ES-I3 (cell line): ENCODE results near the gene LRRC15.

Experiments
- H3K36me3 ChIP-seq: 2 replicates; pipeline ENCODE4 v1.6.1; 2013; ENCODE audit warnings: mild to moderate bottlenecking, low read length, control low read depth, moderate library complexity; ENCODE audit not compliant: insufficient read depth
- H3K4me1 ChIP-seq: 2 replicates; pipeline ENCODE4 v1.6.1; 2013; ENCODE audit warnings: mild to moderate bottlenecking, control low read depth, low read length; ENCODE audit not compliant: insufficient read depth
- H3K9ac ChIP-seq: 2 replicates; pipeline ENCODE4 v1.6.1; 2013; ENCODE audit warnings: low read depth, mild to moderate bottlenecking, low read length, moderate library complexity
- H3K9me3 ChIP-seq: 2 replicates; pipeline ENCODE4 v1.6.1; 2013; ENCODE audit warnings: mild to moderate bottlenecking, low read length, moderate library complexity; ENCODE audit not compliant: control insufficient read depth, insufficient read depth

The LRRC15 gene

GRCh38 chr3:194379651-194380050, 10.1 kb upstream of the LRRC15 start:
- Histone ChIP-seq H3K4me1 (peaks cover 36% of the 10 kb centered on the region), H3K36me3 (no peaks in the 10 kb centered on the region), H3K9ac (no peak overlapping the region), H3K9me3 (no peaks in the 10 kb centered on the region)

- Histone ChIP-seq H3K9me3 (no peaks in the 10 kb centered on the region), H3K4me1 (peaks cover 36% of the 10 kb centered on the region), H3K36me3 (no peaks in the 10 kb centered on the region), H3K9ac (no peak overlapping the region)
Observed at GRCh38 chr3:194379231-194379630, 9.7 kb upstream of the LRRC15 start.

- no peaks in the 10 kb centered on the region for H3K9me3 ChIP-seq
Observed at GRCh38 chr3:194377708-194378107, 8.2 kb upstream of the LRRC15 start.

GRCh38 chr3:194376241-194376560, 6.7 kb upstream of the LRRC15 start:
- peaks cover 25% of the 10 kb centered on the region for H3K4me1 ChIP-seq
- H3K9me3 ChIP-seq = no peaks in the 10 kb centered on the region
- H3K36me3 ChIP-seq = no peaks in the 10 kb centered on the region
- no peak overlapping the region for H3K9ac ChIP-seq

More at GRCh38 chr3:194377708-194378107, 8.2 kb upstream of the LRRC15 start:
- Histone ChIP-seq H3K4me1 (peaks cover 30% of the 10 kb centered on the region), H3K9ac (no peak overlapping the region), H3K36me3 (no peaks in the 10 kb centered on the region)

- H3K36me3 ChIP-seq = no peaks in the 10 kb centered on the region
- H3K4me1 ChIP-seq = peaks cover 23% of the 10 kb centered on the region
- no peak overlapping the region for H3K9ac ChIP-seq
- H3K9me3 ChIP-seq = no peaks in the 10 kb centered on the region
Observed at GRCh38 chr3:194375473-194376240, 6.1 kb upstream of the LRRC15 start.

GRCh38 chr3:194374935-194375334, 5.4 kb upstream of the LRRC15 start:
- Histone ChIP-seq H3K9me3 (no peaks in the 10 kb centered on the region), H3K9ac (no peak overlapping the region), H3K4me1 (peaks cover 16% of the 10 kb centered on the region), H3K36me3 (no peaks in the 10 kb centered on the region)

- Histone ChIP-seq H3K9me3 (no peaks in the 10 kb centered on the region), H3K4me1 (peaks cover 18% of the 10 kb centered on the region), H3K9ac (no peak overlapping the region), H3K36me3 (no peaks in the 10 kb centered on the region)
Observed at GRCh38 chr3:194373899-194374298, 4.4 kb upstream of the LRRC15 start.

- Histone ChIP-seq H3K9me3 (no peaks in the 10 kb centered on the region), H3K9ac (no peak overlapping the region), H3K36me3 (no peaks in the 10 kb centered on the region), H3K4me1 (peaks cover 19% of the 10 kb centered on the region)
Observed at GRCh38 chr3:194373028-194373427, 3.5 kb upstream of the LRRC15 start.

- Histone ChIP-seq H3K36me3 (no peaks in the 10 kb centered on the region), H3K9ac (no peak overlapping the region), H3K9me3 (no peaks in the 10 kb centered on the region), H3K4me1 (peaks cover 13% of the 10 kb centered on the region)
Observed at GRCh38 chr3:194370753-194371152, 1.2 kb upstream of the LRRC15 start.

GRCh38 chr3:194368918-194369317, 625 bp downstream of the LRRC15 start:
- H3K9ac ChIP-seq = no peak overlapping the region
- H3K36me3 ChIP-seq = no peaks in the 10 kb centered on the region
- peaks cover 6% of the 10 kb centered on the region for H3K4me1 ChIP-seq
- H3K9me3 ChIP-seq = no peaks in the 10 kb centered on the region

- Histone ChIP-seq H3K9ac (no peak overlapping the region), H3K36me3 (no peaks in the 10 kb centered on the region), H3K4me1 (peaks cover 6% of the 10 kb centered on the region), H3K9me3 (no peaks in the 10 kb centered on the region)
Observed at GRCh38 chr3:194367992-194368841, 1.3 kb downstream of the LRRC15 start.

GRCh38 chr3:194365978-194366490, 3.5 kb downstream of the LRRC15 start:
- no peaks in the 10 kb centered on the region for H3K36me3 ChIP-seq

GRCh38 chr3:194365526-194365925, 4.0 kb downstream of the LRRC15 start:
- Histone ChIP-seq H3K36me3 (no peaks in the 10 kb centered on the region), H3K9ac (no peak overlapping the region), H3K4me1 (peaks cover 6% of the 10 kb centered on the region), H3K9me3 (no peaks in the 10 kb centered on the region)

More at GRCh38 chr3:194365978-194366490, 3.5 kb downstream of the LRRC15 start:
- Histone ChIP-seq H3K9me3 (no peaks in the 10 kb centered on the region), H3K4me1 (peaks cover 6% of the 10 kb centered on the region), H3K9ac (no peak overlapping the region)

- H3K9me3 ChIP-seq = no peaks in the 10 kb centered on the region
- H3K36me3 ChIP-seq = no peaks in the 10 kb centered on the region
- no peak overlapping the region for H3K9ac ChIP-seq
- peaks cover 6% of the 10 kb centered on the region for H3K4me1 ChIP-seq
Observed at GRCh38 chr3:194364652-194365434, 4.7 kb downstream of the LRRC15 start.
